TTC549 (cell line): ENCODE results near the gene RSBN1.
"Not testable (repeated sequence)": the region's sequence is repeated elsewhere in the genome, so short reads cannot be mapped to it uniquely, and the experiment has no call there.

Experiments used
- FAIRE-seq: peaks from 2 replicates; lab custom pipeline; 2012; peaks lifted over from hg19 to GRCh38; lab: Jason Lieb, UNC

The RSBN1 gene

DNA sequence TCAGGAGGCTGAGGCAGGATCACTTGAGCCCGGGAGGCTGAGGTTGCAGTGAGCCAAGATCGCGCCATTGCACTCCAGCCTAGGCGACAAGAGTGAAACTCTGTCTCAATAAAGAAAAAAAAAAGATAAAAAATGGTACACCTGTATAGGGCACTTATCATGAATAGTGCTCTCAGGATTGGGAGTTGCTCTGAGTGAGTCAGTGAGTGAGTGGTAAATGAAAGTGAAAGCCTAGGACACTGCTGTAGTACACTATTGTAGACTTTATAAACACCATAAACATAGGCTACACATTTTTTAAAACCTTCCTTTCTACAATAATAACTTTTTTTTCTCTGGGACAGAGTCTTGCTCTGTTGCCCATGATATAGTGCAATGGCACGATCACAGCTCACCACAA, 69.8 kb downstream of the RSBN1 start:
- FAIRE-seq: no peak

DNA sequence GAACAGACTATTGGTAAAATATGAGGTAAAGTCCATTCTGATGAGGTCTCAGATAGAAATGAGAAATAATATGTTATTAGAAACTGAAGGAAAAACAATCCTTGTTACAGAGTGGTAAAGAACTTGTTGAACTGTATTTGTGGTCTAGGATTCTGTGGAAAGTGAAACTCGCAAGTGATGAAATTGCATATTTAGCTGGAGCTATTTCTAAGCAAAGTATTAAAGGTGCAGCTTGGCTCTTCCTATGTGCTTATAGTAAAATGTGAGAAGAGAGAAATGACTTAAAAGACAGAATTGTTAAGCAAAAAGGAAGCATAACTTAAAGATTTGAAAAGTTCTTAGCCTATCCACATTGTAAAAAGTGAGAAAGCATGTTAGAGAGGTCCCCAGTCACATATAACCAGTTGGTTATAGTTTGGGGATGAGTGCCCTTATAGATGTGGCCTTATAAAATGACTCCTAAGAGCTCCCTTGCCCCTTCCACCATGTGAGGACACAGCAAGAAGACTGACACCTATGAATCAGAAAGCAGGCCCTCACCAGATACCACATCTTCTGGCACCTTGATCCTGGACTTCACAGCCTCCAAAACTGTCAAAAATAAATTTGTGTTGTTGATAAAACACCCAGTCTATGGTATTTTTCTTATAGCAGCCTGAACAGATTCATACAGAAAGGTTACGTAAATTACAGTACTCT, 77.8 kb downstream of the RSBN1 start:
- no peak for FAIRE-seq

DNA sequence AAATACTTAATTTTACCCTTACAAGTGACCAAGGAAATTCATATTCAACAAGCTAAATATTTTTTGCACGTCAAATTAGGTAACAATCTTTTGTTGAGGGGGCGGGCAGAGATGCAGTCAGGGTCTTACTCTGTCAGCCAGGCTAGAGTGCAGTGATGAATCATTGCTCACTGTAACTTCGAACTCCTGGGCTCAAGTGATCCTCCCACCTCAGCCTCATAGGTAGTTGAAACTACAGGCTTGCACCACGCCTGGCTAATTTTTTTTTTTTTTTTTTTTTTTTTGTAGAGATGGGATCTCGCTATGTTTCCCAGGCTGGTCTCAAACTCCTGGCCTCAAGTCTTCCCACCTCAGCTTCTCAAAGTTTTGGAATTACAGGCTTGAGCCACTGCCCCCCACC, 79.5 kb downstream of the RSBN1 start:
- FAIRE-seq: no peak

DNA sequence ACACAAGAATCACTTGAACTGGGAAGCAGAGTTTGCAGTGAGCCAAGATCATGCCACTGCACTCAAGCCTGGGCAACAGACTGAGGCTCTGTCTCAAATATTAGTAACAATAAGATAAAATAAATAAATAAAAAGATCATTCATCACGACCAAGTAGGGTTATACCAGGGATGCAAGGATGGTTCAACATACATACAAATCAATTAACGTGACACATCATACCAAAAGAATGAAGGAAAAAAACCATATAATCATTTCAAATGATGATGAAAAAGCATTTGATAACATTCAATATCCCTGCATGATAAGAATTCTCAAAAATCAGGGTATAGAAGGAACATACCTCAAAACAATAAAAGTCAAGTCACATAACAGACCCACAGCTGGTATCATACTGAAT, 91.3 kb downstream of the RSBN1 start:
- FAIRE-seq: no peak

DNA sequence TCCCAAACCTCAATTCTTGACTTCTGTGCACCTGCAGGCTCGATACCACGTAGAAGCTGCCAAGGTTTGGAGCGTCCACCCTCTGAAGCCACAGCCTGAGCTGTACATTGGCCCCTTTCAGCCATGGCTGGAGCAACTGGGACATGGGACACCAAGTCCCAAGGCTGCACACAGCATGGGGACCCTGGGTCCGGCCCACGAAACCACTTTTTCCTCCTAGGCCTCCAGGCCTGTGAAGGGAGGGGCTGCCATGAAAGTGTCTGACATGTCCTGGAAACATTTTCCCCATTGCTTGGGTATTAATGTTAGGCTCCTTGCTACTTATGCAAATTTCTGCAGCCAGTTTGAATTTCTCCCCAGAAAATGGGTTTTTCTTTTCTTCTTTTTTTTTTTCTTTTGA, 93.7 kb downstream of the RSBN1 start:
- FAIRE-seq: not testable (repeated sequence)

DNA sequence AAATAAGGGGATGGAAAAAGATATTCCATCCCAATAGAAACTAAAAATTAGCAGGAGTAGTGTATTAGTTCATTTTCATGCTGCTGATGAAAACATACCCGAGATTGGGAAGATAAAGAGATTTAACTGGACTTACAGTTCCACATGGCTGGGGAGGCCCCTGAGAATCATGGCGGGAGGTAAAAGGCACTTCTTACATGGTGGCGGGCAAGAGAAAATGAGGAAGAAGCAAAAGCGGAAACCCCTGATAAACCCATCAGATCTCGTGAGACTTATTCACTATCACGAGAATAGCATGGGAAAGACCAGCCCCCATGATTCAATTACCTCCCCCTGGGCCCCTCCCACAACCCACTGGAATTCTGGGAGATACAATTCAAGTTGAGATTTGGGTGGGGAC, 94.8 kb downstream of the RSBN1 start:
- not testable (repeated sequence) for FAIRE-seq

DNA sequence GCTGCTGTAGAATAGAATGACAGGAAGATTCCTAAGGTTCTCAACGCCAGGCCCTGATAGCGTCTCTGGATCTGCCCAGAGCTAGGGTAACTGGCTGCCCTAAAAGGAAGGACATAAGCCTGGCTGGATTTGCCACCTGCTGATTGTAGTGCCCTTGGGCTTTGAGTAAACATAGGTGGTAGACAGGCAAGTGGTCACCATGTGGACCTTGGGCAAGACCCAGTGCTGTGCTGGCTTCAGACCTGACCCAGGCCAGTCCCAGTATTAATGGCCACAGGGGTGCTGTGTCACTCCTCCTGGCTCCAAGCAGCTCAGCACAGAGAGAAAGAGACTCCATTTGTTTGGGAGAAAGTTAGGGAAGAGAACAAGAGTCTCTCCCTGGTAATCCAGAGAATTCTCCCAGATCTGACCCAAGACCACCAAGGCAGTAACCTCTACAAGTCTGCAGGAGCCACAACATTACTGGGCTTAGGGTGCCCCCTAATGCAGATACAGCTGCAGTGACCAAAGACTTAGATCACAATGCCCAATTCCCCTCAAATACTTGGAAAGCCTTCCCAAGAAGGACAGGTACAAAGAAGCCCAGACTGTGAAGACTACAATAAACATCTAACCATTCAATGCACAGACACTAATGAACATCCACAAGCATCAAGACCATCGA, 97.5 kb downstream of the RSBN1 start:
- no peak for FAIRE-seq
